HG03469 (cell line): ENCODE results near the gene ATF6.

Experiments used
- ATAC-seq: cut with Tn5 transposase; IDR thresholded peaks from one replicate; pipeline ENCODE4 v1.9.1; 2021; ENCODE audit warnings: mild to moderate bottlenecking, moderate library complexity, moderate number of reproducible peaks; ENCODE audit not compliant: unreplicated experiment

The ATF6 gene

GRCh38 chr1:161930064-161930463, 163.9 kb downstream of the ATF6 start:
- ATAC-seq: no peak

- no peak for ATAC-seq
These were observed 166.5 kb downstream of the ATF6 start for GRCh38 chr1:161932668-161933067.

GRCh38 chr1:161933592-161934588, 167.8 kb downstream of the ATF6 start:
- ATAC-seq: no peak

GRCh38 chr1:161935264-161935663, 169.1 kb downstream of the ATF6 start:
- no peak for ATAC-seq

GRCh38 chr1:161936786-161937185, 170.7 kb downstream of the ATF6 start:
- ATAC-seq: no peak

- ATAC-seq: no peak
These were observed 174.9 kb downstream of the ATF6 start for GRCh38 chr1:161940866-161941591.

GRCh38 chr1:161941726-161942436, 175.8 kb downstream of the ATF6 start:
- no peak for ATAC-seq

GRCh38 chr1:161943737-161944136, 177.6 kb downstream of the ATF6 start:
- ATAC-seq: no peak

GRCh38 chr1:161944381-161944780, 178.3 kb downstream of the ATF6 start:
- ATAC-seq: no peak

- no peak for ATAC-seq
These were observed 179.4 kb downstream of the ATF6 start for GRCh38 chr1:161945306-161946060.

GRCh38 chr1:161946071-161946987, 180.2 kb downstream of the ATF6 start:
- ATAC-seq: no peak

- ATAC-seq: no peak
These were observed 182.3 kb downstream of the ATF6 start for GRCh38 chr1:161948435-161948834.

GRCh38 chr1:161949548-161949947, 183.4 kb downstream of the ATF6 start:
- no peak for ATAC-seq

- ATAC-seq: no peak
These were observed 184.3 kb downstream of the ATF6 start for GRCh38 chr1:161950377-161950776.

- no peak for ATAC-seq
These were observed 185.5 kb downstream of the ATF6 start for GRCh38 chr1:161951646-161952045.

- ATAC-seq: no peak
These were observed 186.6 kb downstream of the ATF6 start for GRCh38 chr1:161952607-161953172.

GRCh38 chr1:161953256-161953920, 187.3 kb downstream of the ATF6 start:
- no peak for ATAC-seq

GRCh38 chr1:161954050-161954449, 187.9 kb downstream of the ATF6 start:
- no peak for ATAC-seq

- ATAC-seq: no peak
These were observed 188.3 kb downstream of the ATF6 start for GRCh38 chr1:161954466-161954865.
